GM06990 (cell line): ENCODE results near the gene ARHGAP26.

ENCODE experiments used
- DNase-seq: peaks from one replicate; pipeline ENCODE4 v3.0.0-alpha.2; 2011; ENCODE audit not compliant: insufficient read length; ENCODE audit errors: extremely low read depth
- H3K27me3 ChIP-seq: replicated peaks from 2 replicates; pipeline ENCODE4 v1.6.0; 2011; ENCODE audit warnings: low read length; ENCODE audit not compliant: control insufficient read depth, insufficient read depth
- H3K36me3 ChIP-seq: 2 replicates; pipeline ENCODE4 v1.5.1; 2011; ENCODE audit warnings: low read length; ENCODE audit not compliant: control insufficient read depth, insufficient read depth
- H3K4me3 ChIP-seq: replicated peaks from 2 replicates; pipeline ENCODE4 v1.5.1; 2011; ENCODE audit warnings: low read depth, mild to moderate bottlenecking, control low read depth, low read length
- CTCF ChIP-seq: IDR thresholded peaks from 2 replicates; pipeline ENCODE4 v1.5.1; 2011; ENCODE audit warnings: low read length, control low read depth, mild to moderate bottlenecking, inconsistent platforms; ENCODE audit not compliant: insufficient read depth, poor library complexity, severe bottlenecking

Gene ARHGAP26

GRCh38 chr5:143105216-143105905 lies 335.2 kb downstream of the ARHGAP26 start:
- DNase-seq, result no peak

GRCh38 chr5:143106174-143106573 lies 336.0 kb downstream of the ARHGAP26 start:
- no peak for DNase-seq
- no peaks in the 10 kb centered on the region for H3K36me3 ChIP-seq
- no peak for TF ChIP-seq CTCF
- no peaks in the 10 kb centered on the region for H3K27me3 ChIP-seq
- H3K4me3 ChIP-seq, result no peak overlapping the region

More at GRCh38 chr5:143105216-143105905, 335.2 kb downstream of the ARHGAP26 start:
- Histone ChIP-seq H3K4me3 (no peak overlapping the region), H3K27me3 (no peaks in the 10 kb centered on the region), H3K36me3 (no peaks in the 10 kb centered on the region)
- TF ChIP-seq CTCF, result no peak

GRCh38 chr5:143108498-143109128 lies 338.4 kb downstream of the ARHGAP26 start:
- H3K27me3 ChIP-seq, result no peaks in the 10 kb centered on the region
- H3K36me3 ChIP-seq, result no peaks in the 10 kb centered on the region
- H3K4me3 ChIP-seq, result no peak overlapping the region
- no peak for DNase-seq
- TF ChIP-seq CTCF, result no peak

- no peak for DNase-seq
- Histone ChIP-seq H3K4me3 (no peak overlapping the region), H3K36me3 (no peaks in the 10 kb centered on the region; the same call in 1 of the 2 replicates), H3K27me3 (no peaks in the 10 kb centered on the region)
- TF ChIP-seq CTCF, result no peak
Measured at GRCh38 chr5:143110591-143110990, 340.4 kb downstream of the ARHGAP26 start.

- Histone ChIP-seq H3K36me3 (no peaks in the 10 kb centered on the region; the same call in 1 of the 2 replicates), H3K4me3 (no peak overlapping the region), H3K27me3 (no peaks in the 10 kb centered on the region)
- DNase-seq, result no peak
- TF ChIP-seq CTCF, result no peak
Measured at GRCh38 chr5:143111799-143112198, 341.6 kb downstream of the ARHGAP26 start.
